ENCODE results near the gene DPF3.

The DPF3 gene

GRCh38 chr14:72891666-72892102 lies 2.2 kb downstream of the DPF3 start:
- peak overlapping the region; percentile 88 for H3K4me2 ChIP-seq (ENCODE audit: low read depth, low read length)
- H3K27ac ChIP-seq (ENCODE audit: low read length): peak overlapping the region; percentile 78; the same call in 1 of the 2 replicates
- no peak overlapping the region for H2AFZ ChIP-seq (ENCODE audit: low read length)
- no peaks in the 10 kb centered on the region for H3K27me3 ChIP-seq (replicated peaks; ENCODE audit: insufficient read depth, low read length)
- H4K20me1 ChIP-seq (ENCODE audit: insufficient read depth, low read length): no peaks in the 10 kb centered on the region
- H3K36me3 ChIP-seq (replicated peaks; ENCODE audit: insufficient read depth, low read length): no peaks in the 10 kb centered on the region
- H3K4me1 ChIP-seq (ENCODE audit: low read length): peaks cover 29% of the 10 kb centered on the region
- TF ChIP-seq EZH2phosphoT487 (IDR thresholded peaks at IDR 0.05; ENCODE audit: low read length): no peak
- no peak for TF ChIP-seq CTCF (IDR thresholded peaks at IDR 0.05; ENCODE audit: low read length)
- no peak for TF ChIP-seq EZH2 (optimal IDR thresholded peaks at IDR 0.05; ENCODE audit: low read depth, low read length)
- H3K9me2 ChIP-seq (replicated peaks; ENCODE audit: insufficient read depth, low read length): no peaks in the 10 kb centered on the region
- no peaks in the 10 kb centered on the region for H3K9me3 ChIP-seq (replicated peaks; ENCODE audit: insufficient read depth, low read length)
- H3K4me3 ChIP-seq (ENCODE audit: low read length): peak overlapping the region; percentile 80
- no peak for DNase-seq
- H3F3A ChIP-seq (ENCODE audit: insufficient read depth, low read length): peaks cover 36% of the 10 kb centered on the region
- H3K9ac ChIP-seq (ENCODE audit: low read length): peak overlapping the region; percentile 79; the same call in 1 of the 2 replicates
- H3K79me2 ChIP-seq (ENCODE audit: low read length): peaks cover 70% of the 10 kb centered on the region

GRCh38 chr14:72889366-72889765 lies 4.5 kb downstream of the DPF3 start:
- Histone ChIP-seq H3K27ac (ENCODE audit: low read length) (peak overlapping the region; percentile 78), H3K9me2 (replicated peaks; ENCODE audit: insufficient read depth, low read length) (no peaks in the 10 kb centered on the region), H3K9me3 (replicated peaks; ENCODE audit: insufficient read depth, low read length) (no peaks in the 10 kb centered on the region), H3K4me2 (ENCODE audit: low read depth, low read length) (peak overlapping the region; percentile 84), H3F3A (ENCODE audit: insufficient read depth, low read length) (peaks cover 36% of the 10 kb centered on the region), H3K4me1 (ENCODE audit: low read length) (peaks cover 29% of the 10 kb centered on the region), H3K9ac (ENCODE audit: low read length) (peak overlapping the region; percentile 79; the same call in 1 of the 2 replicates), H2AFZ (ENCODE audit: low read length) (no peak overlapping the region), H3K79me2 (ENCODE audit: low read length) (peaks cover 92% of the 10 kb centered on the region), H3K36me3 (replicated peaks; ENCODE audit: insufficient read depth, low read length) (no peaks in the 10 kb centered on the region), H4K20me1 (ENCODE audit: insufficient read depth, low read length) (no peaks in the 10 kb centered on the region), H3K4me3 (ENCODE audit: low read length) (peak overlapping the region; percentile 15; the same call in 1 of the 2 replicates), H3K27me3 (replicated peaks; ENCODE audit: insufficient read depth, low read length) (no peaks in the 10 kb centered on the region)
- peak; percentile 15 for DNase-seq
- no peak for TF ChIP-seq EZH2phosphoT487 (IDR thresholded peaks at IDR 0.05; ENCODE audit: low read length)
- no peak for TF ChIP-seq EZH2 (optimal IDR thresholded peaks at IDR 0.05; ENCODE audit: low read depth, low read length)
- no peak for TF ChIP-seq CTCF (IDR thresholded peaks at IDR 0.05; ENCODE audit: low read length)

- Histone ChIP-seq H2AFZ (ENCODE audit: low read length) (no peak overlapping the region), H3K27me3 (replicated peaks; ENCODE audit: insufficient read depth, low read length) (no peaks in the 10 kb centered on the region), H3K4me1 (ENCODE audit: low read length) (peaks cover 29% of the 10 kb centered on the region), H3K9me3 (replicated peaks; ENCODE audit: insufficient read depth, low read length) (no peaks in the 10 kb centered on the region), H4K20me1 (ENCODE audit: insufficient read depth, low read length) (no peaks in the 10 kb centered on the region), H3K79me2 (ENCODE audit: low read length) (peaks cover 97% of the 10 kb centered on the region), H3K4me2 (ENCODE audit: low read depth, low read length) (peak overlapping the region; percentile 84), H3K9me2 (replicated peaks; ENCODE audit: insufficient read depth, low read length) (no peaks in the 10 kb centered on the region), H3K4me3 (ENCODE audit: low read length) (peak overlapping the region; percentile 15; the same call in 1 of the 2 replicates), H3F3A (ENCODE audit: insufficient read depth, low read length) (peaks cover 34% of the 10 kb centered on the region), H3K36me3 (replicated peaks; ENCODE audit: insufficient read depth, low read length) (no peaks in the 10 kb centered on the region), H3K27ac (ENCODE audit: low read length) (peak overlapping the region; percentile 78), H3K9ac (ENCODE audit: low read length) (peak overlapping the region; percentile 79; the same call in 1 of the 2 replicates)
- TF ChIP-seq EZH2 (optimal IDR thresholded peaks at IDR 0.05; ENCODE audit: low read depth, low read length) (no peak), EZH2phosphoT487 (IDR thresholded peaks at IDR 0.05; ENCODE audit: low read length) (no peak), CTCF (IDR thresholded peaks at IDR 0.05; ENCODE audit: low read length) (no peak)
- DNase-seq: peak; percentile 44
These were observed 5.2 kb downstream of the DPF3 start for GRCh38 chr14:72888636-72889201.
